Globus pallidus (tissue), 1 donor: ENCODE data around the gene LGALS7.
"Not testable (repeated sequence)": the region's sequence is repeated elsewhere in the genome, so short reads cannot be mapped to it uniquely, and the experiment has no call there.

Experiments used
- DNase-seq: peaks from one replicate; pipeline ENCODE4 v3.0.0-alpha.2; 2015; ENCODE audit warnings: low spot score

The LGALS7 gene

GRCh38 chr19:38773469-38774177 is at the start of gene LGALS7:
TSS of gene LGALS7 (minus strand) at chr19:38773517. CDS start at chr19:38773492, 25 bp downstream.
- no peak for DNase-seq

- DNase-seq = not testable (repeated sequence)
Observed at GRCh38 chr19:38821230-38821825, 48.0 kb upstream of the LGALS7 start.

GRCh38 chr19:38819231-38819920 is 46.1 kb upstream of the LGALS7 start:
- DNase-seq = no peak

- no peak for DNase-seq
Observed at GRCh38 chr19:38817081-38817480, 43.8 kb upstream of the LGALS7 start.

- no peak for DNase-seq
Observed at GRCh38 chr19:38816131-38816750, 42.9 kb upstream of the LGALS7 start.

- no peak for DNase-seq
Observed at GRCh38 chr19:38815059-38816001, 42.0 kb upstream of the LGALS7 start.

GRCh38 chr19:38813932-38814331 is 40.6 kb upstream of the LGALS7 start:
- not testable (repeated sequence) for DNase-seq

GRCh38 chr19:38813323-38813722 is 40.0 kb upstream of the LGALS7 start:
- DNase-seq = no peak

GRCh38 chr19:38812841-38813320 is 39.6 kb upstream of the LGALS7 start, which contains the start of gene LGALS4:
TSS of gene LGALS4 (minus strand) at chr19:38812945. CDS start at chr19:38812886, 59 bp downstream.
- no peak for DNase-seq

GRCh38 chr19:38812009-38812840 is 38.9 kb upstream of the LGALS7 start:
- DNase-seq = no peak

- DNase-seq = no peak
Observed at GRCh38 chr19:38809592-38810252, 36.4 kb upstream of the LGALS7 start.

GRCh38 chr19:38808741-38809140 is 35.4 kb upstream of the LGALS7 start:
- no peak for DNase-seq

GRCh38 chr19:38807374-38808098 is 34.2 kb upstream of the LGALS7 start:
- DNase-seq = not testable (repeated sequence)

- no peak for DNase-seq
Observed at GRCh38 chr19:38806371-38806770, 33.1 kb upstream of the LGALS7 start.

GRCh38 chr19:38805180-38805579 is 31.9 kb upstream of the LGALS7 start:
- no peak for DNase-seq

GRCh38 chr19:38803543-38803942 is 30.2 kb upstream of the LGALS7 start:
- no peak for DNase-seq

- no peak for DNase-seq
Observed at GRCh38 chr19:38801359-38802095, 28.2 kb upstream of the LGALS7 start.

GRCh38 chr19:38800577-38801347 is 27.4 kb upstream of the LGALS7 start:
- no peak for DNase-seq
